Testis (tissue), 3 donors: ENCODE measurements around the gene HMGXB3. TPM values are rescaled to one million over a fixed set of nuclear protein-coding genes. Genes with fewer than 3 reads are reported as not detected.

ENCODE experiments used
- DNase-seq: peaks from one replicate; pipeline ENCODE4 v3.0.0-alpha.2; 2019
- H3K27ac ChIP-seq, 2 donors: fragments of 200-600 bp; sonication (generic); one replicate each; pipeline ENCODE4 v1.5.1; 2019
- H3K27me3 ChIP-seq: fragments of 200-600 bp; sonication (generic); one replicate; pipeline ENCODE4 v1.5.1; 2019
- H3K36me3 ChIP-seq: fragments of 200-600 bp; sonication (generic); one replicate; pipeline ENCODE4 v1.5.1; 2017; ENCODE audit warnings: low read depth; ENCODE audit errors: missing control alignments
- H3K4me1 ChIP-seq: fragments of 200-600 bp; sonication (generic); one replicate; pipeline ENCODE4 v1.5.1; 2019
- H3K4me3 ChIP-seq, 2 donors: fragments of 200-600 bp; sonication (generic); one replicate each; pipeline ENCODE4 v1.5.1; 2017 to 2019
- H3K9me3 ChIP-seq: fragments of 200-600 bp; sonication (generic); one replicate; pipeline ENCODE4 v1.5.1; 2017
- POLR2A ChIP-seq: fragments of 450-650 bp; IDR thresholded peaks from one replicate; pipeline ENCODE4 v1.6.1; 2017; ENCODE audit warnings: antibody characterized with exemption, mild to moderate bottlenecking, moderate library complexity
- WGBS, 2 donors: methylation state at CpG; one replicate each; pipeline ENCODE4 v1.1.5; 2018; 5-methylcytosine and 5-hydroxymethylcytosine counted together
- intact Hi-C: fragments of 100-400 bp; cut with DNase I; formaldehyde crosslinking; loops from one replicate; pipeline ENCODE4 v1.15.1; 2023; ENCODE audit warnings: low total_unique reads
- polyA plus RNA-seq: library from polyadenylated mRNA; stranded (reverse); fragments of 350-450 nt; fragmentation: Illumina TruSeq; extraction: RNeasy Lipid Tissue Mini Kit (QIAGEN cat#74804); gene quantifications from one replicate; pipeline ENCODE4 v1.2.3, GENCODE V29; 2014; ENCODE audit warnings: low read depth, low replicate concordance; ENCODE audit not compliant: insufficient read depth
- total RNA-seq, 2 donors: library from RNA; depleted of rRNA; stranded (reverse); fragments of >200 nt; gene quantifications; one replicate each; pipeline ENCODE4 v1.2.3, GENCODE V29; 2016
- TF ChIP-seq, protein P1 (sequence below), 3 experiments: fragments of 450-650 bp in 2 of 3; fragments of 200-600 bp in 1 of 3; sonication (generic) in 1 of 3; IDR thresholded peaks; one replicate each; pipeline ENCODE4 v1.5.1; 2016 to 2019; ENCODE audit warnings: antibody characterized with exemption in 3 of 3, mild to moderate bottlenecking in 2 of 3, moderate library complexity in 1 of 3

HMGXB3 gene
- total and polyA plus RNA-seq, 3 donors from 2014 or later, result 33.5 to 72.5 (median 63.6) TPM

DNA sequence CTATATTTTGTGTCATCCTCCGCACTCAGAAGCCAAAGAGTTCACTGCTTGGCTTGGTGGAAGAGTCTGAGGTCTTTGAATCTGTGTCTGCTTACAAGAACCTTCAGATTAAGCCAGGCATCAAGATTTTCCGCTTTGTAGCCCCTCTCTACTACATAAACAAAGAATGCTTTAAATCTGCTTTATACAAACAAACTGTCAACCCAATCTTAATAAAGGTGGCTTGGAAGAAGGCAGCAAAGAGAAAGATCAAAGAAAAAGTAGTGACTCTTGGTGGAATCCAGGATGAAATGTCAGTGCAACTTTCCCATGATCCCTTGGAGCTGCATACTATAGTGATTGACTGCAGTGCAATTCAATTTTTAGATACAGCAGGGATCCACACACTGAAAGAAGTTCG, 19.3 kb upstream of the HMGXB3 start:
- intact Hi-C loops, result no loop called here
- WGBS, 2 donors, result 91 to 95% methylated on average over 3 of the region's 3 CpGs
- no peaks in the 10 kb centered on the region for H3K36me3 ChIP-seq

DNA sequence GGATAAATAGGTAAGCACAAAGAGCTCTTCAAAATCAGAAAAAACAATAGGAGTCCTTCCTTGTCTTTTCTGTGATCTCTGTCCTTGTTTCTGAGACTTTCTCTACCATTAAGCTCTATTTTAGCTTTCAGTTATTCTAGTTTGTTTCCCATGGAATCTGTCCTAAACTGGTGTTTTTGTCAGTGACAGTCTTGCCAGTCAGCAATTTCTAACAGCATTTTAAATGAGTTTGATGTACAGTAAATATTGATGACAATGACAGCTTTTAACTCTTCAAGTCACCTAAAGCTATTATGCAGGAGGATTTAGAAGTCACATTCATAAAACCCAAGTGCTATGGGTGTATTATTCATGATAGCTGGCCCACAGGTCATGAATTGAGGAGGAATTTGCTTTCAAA, 18.0 kb upstream of the HMGXB3 start:
- intact Hi-C loops, result no loop called here
- no peaks in the 10 kb centered on the region for H3K36me3 ChIP-seq

More for the DNA sequence above, 19.3 kb upstream of the HMGXB3 start:
- Histone ChIP-seq H3K27ac (no peak overlapping the region), H3K9me3 (no peaks in the 10 kb centered on the region), H3K27me3 (no peaks in the 10 kb centered on the region), H3K4me3 (no peak overlapping the region), H3K4me1 (no peaks in the 10 kb centered on the region)
- TF ChIP-seq, protein P1, sequence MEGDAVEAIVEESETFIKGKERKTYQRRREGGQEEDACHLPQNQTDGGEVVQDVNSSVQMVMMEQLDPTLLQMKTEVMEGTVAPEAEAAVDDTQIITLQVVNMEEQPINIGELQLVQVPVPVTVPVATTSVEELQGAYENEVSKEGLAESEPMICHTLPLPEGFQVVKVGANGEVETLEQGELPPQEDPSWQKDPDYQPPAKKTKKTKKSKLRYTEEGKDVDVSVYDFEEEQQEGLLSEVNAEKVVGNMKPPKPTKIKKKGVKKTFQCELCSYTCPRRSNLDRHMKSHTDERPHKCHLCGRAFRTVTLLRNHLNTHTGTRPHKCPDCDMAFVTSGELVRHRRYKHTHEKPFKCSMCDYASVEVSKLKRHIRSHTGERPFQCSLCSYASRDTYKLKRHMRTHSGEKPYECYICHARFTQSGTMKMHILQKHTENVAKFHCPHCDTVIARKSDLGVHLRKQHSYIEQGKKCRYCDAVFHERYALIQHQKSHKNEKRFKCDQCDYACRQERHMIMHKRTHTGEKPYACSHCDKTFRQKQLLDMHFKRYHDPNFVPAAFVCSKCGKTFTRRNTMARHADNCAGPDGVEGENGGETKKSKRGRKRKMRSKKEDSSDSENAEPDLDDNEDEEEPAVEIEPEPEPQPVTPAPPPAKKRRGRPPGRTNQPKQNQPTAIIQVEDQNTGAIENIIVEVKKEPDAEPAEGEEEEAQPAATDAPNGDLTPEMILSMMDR (IDR thresholded peaks at IDR 0.05), result no peak
- TF ChIP-seq POLR2A, result no peak
- DNase-seq, result no peak

DNA sequence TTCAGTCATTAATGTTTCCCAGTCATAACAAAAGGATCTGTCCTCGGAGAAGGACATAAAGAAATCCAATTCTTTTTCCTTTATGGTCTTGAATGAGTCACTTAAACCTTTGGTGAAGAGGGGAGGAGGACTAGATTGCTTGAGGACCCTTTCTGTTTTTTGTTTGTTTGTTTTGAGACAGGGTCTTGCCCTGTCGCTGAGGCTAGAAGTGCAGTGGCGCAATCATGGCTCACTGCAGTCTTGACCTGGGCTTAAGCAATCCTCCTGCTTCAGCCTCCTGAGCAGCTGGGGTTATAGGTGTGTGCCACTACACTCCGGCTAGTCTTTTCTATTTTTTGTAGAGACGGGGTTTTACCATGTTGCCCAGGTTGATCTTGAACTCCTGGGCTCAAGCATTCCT, 12.4 kb upstream of the HMGXB3 start:
- no peak for DNase-seq
- no peaks in the 10 kb centered on the region for H3K27me3 ChIP-seq
- no peak for TF ChIP-seq POLR2A
- TF ChIP-seq, protein P1 (IDR thresholded peaks at IDR 0.05), result no peak
- 78 to 85% methylated on average over 5 of the region's 5 CpGs for WGBS, 2 donors
- H3K4me3 ChIP-seq, result no peak overlapping the region
- H3K4me1 ChIP-seq, result no peaks in the 10 kb centered on the region
- intact Hi-C loops, result no loop called here
- H3K27ac ChIP-seq, result no peak overlapping the region
- no peaks in the 10 kb centered on the region for H3K36me3 ChIP-seq
- no peaks in the 10 kb centered on the region for H3K9me3 ChIP-seq

More for the DNA sequence above, 18.0 kb upstream of the HMGXB3 start:
- H3K4me3 ChIP-seq, result no peak overlapping the region
- TF ChIP-seq POLR2A, result no peak
- TF ChIP-seq, protein P1 (IDR thresholded peaks at IDR 0.05), result no peak
- no peaks in the 10 kb centered on the region for H3K9me3 ChIP-seq
- no peak for DNase-seq
- no peak overlapping the region for H3K27ac ChIP-seq
- no peaks in the 10 kb centered on the region for H3K27me3 ChIP-seq
- H3K4me1 ChIP-seq, result no peaks in the 10 kb centered on the region

DNA sequence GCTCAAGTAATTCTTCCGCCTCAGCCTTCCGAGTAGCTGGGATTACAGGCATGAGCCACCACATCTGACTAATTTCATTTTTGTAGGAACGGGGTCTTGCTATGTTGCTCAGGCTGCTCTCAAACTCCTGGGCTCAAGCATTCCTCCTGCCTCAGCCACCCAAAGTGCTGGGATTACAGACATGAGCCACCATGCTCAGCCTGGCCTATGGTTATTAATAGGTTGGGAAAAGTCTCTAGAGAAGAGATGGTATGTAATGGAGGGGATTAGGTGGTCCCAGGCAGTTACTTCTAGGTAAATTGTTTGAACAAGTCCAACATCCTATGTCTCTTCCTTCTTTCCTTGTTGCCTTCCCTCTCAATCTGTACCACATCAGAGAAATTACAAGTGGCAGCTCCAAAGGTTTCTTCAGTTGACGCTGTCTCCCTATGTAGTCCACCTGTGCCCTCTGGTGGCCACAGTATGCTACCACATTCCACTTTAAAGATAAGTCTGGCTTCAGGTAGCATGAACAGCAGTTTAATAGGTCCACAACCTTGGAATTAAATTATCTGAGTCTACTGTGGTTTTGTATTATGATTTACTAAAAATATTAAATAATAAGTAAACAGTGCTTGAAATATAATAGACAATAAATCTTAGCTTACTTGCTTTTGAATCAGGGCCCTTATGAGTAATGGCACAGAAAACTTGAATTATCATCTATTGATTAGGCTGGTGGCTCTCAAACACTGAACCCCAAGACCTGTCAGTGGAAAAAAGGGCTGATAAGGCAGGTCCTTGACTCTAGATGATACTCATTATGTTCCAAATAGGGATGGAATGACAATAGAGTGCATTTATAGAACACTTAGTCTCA, 9.8 kb upstream of the HMGXB3 start:
- TF ChIP-seq, protein P1 (IDR thresholded peaks at IDR 0.05), result peak; percentile 88 to 94 (median 91)
- no peak for TF ChIP-seq POLR2A
- Histone ChIP-seq H3K9me3 (no peaks in the 10 kb centered on the region), H3K4me3 (no peak overlapping the region), H3K27ac (no peak overlapping the region), H3K36me3 (no peaks in the 10 kb centered on the region), H3K4me1 (no peaks in the 10 kb centered on the region), H3K27me3 (no peaks in the 10 kb centered on the region)
- WGBS, 2 donors, result 76 to 78% methylated on average over 4 of the region's 4 CpGs
- intact Hi-C loops, result loop anchor here (10.0 kb wide), 2 partner anchors 156 to 356 kb away; no protein-coding TSS in a partner anchor
- peak; percentile 86 for DNase-seq

DNA sequence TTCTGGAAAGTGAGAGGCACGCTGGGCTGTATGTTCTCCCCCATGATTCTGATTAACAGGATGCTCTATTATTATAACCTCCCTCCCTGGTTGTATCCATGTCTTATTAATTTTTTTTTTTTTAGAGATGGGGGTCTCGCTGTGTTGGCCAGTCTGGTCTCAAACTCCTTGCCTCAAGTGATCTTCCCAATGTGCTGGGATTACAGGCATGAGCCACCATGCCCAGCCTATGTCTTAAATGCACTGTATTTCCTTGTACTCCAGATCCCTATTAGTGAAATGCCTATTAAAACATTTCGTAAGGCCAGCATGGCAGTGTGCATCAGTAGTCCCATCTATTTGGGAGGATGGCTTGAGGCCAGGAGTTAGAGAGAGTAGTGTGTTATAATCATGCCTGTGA, 7.1 kb upstream of the HMGXB3 start:
- no peaks in the 10 kb centered on the region for H3K36me3 ChIP-seq
- H3K27ac ChIP-seq, result no peak overlapping the region
- intact Hi-C loops, result loop anchor here (10.0 kb wide), 2 partner anchors 159 to 359 kb away; no protein-coding TSS in a partner anchor
- no peaks in the 10 kb centered on the region for H3K4me1 ChIP-seq
- 89 to 93% methylated on average over 3 of the region's 3 CpGs for WGBS, 2 donors
- DNase-seq, result no peak
- TF ChIP-seq POLR2A, result no peak
- TF ChIP-seq, protein P1 (IDR thresholded peaks at IDR 0.05), result no peak
- H3K27me3 ChIP-seq, result no peaks in the 10 kb centered on the region
- H3K9me3 ChIP-seq, result no peaks in the 10 kb centered on the region
- H3K4me3 ChIP-seq, result no peak overlapping the region
